ENCODE results near the gene FAM53A.
A peak's percentile ranks its signal among the peaks of the same experiment; 100 is the strongest.

Gene FAM53A

GRCh38 chr4:1685235-1686150 lies 1.4 kb upstream of the FAM53A start:
- no peak for TF ChIP-seq CTCF (conservative IDR thresholded peaks at IDR 0.05; ENCODE audit: low read depth)
- CTCF ChIA-PET, result no interaction called here
- H3K27ac ChIP-seq, result peak overlapping the region; percentile 90
- POLR2A ChIA-PET (ENCODE audit: low non-redundant PET), result no interaction called here
- no peak for DNase-seq (ENCODE audit: low spot score)

DNA sequence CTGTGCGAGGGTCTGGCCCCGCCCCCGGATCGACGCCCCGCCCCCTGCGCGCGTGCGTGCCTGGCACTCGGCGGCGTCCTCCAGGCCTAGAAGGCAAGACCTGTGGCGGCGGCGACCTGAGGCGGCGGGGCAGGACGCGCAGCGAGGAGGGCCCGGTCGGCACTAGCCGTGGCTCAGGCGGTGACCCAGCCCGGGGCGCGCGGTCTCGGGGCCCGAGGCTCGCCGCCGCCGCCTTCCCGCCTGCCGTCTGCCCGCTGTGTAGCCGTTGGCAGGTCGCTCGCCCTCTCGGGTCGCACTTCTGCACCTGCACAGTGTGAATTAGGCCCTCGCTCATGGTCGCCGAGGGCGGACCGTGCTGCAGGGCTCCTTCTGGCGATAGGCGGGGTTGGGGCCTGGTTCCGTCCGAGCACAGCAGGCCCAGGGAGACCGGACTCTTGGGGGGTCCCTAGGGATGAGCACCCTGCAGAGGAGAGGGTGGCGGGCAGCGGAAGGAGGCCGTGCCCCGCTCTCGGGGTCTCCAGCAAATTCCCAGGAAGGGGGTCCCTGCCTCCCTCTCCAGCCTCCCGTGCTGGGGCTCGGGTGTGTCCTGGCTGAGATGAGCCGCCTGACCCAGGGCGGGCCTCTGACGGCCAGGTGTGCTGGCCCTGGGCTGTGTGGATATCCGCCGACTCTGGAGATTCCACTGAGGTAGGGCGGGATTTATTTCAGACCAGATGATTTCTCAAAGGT lies 557 bp upstream of the FAM53A start:
- H3K27ac ChIP-seq, result peak overlapping the region; percentile 90
- CTCF ChIA-PET, result interaction anchor here (0.6 kb wide), 1 partner anchor 513 kb away, joined by 3 read pairs; no protein-coding TSS in a partner anchor
- DNase-seq (ENCODE audit: low spot score), result no peak
- TF ChIP-seq CTCF (conservative IDR thresholded peaks at IDR 0.05; ENCODE audit: low read depth), result no peak
- POLR2A ChIA-PET (ENCODE audit: low non-redundant PET), result no interaction called here

- POLR2A ChIA-PET (ENCODE audit: low non-redundant PET), result no interaction called here
- TF ChIP-seq CTCF (conservative IDR thresholded peaks at IDR 0.05; ENCODE audit: low read depth), result no peak
- DNase-seq (ENCODE audit: low spot score), result peak; percentile 30
- CTCF ChIA-PET, result interaction anchor here (0.6 kb wide), 2 partner anchors 89 to 353 kb away, joined by 4 to 6 read pairs; no protein-coding TSS in a partner anchor
- H3K27ac ChIP-seq, result peak overlapping the region; percentile 90
Measured at GRCh38 chr4:1683261-1683735, 815 bp downstream of the FAM53A start.

GRCh38 chr4:1682860-1683259 lies 1.3 kb downstream of the FAM53A start:
- POLR2A ChIA-PET (ENCODE audit: low non-redundant PET), result no interaction called here

DNA sequence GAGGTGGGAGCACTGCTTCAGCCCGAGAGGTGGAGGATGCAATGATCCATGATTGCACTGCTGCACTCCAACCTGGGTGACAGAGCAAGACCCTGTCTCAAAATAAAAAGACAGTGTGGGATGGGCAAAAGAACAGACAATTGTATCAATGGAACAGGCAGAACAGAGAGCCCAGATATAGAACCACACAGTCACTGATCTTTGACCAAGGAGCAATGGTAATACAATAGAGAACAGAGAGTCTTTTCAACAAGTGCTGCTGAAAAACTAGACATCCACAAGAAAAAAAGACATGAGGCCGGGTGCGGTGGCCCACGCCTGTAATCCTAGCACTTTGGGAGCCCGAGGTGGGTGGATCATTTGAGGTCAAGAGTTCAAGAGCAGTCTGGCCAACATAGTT lies 5.9 kb downstream of the FAM53A start:
- no peak overlapping the region for H3K27ac ChIP-seq
- ChIA-PET CTCF (no interaction called here), POLR2A (ENCODE audit: low non-redundant PET) (no interaction called here)
- no peak for DNase-seq (ENCODE audit: low spot score)
- no peak for TF ChIP-seq CTCF (conservative IDR thresholded peaks at IDR 0.05; ENCODE audit: low read depth)

More at GRCh38 chr4:1682860-1683259, 1.3 kb downstream of the FAM53A start:
- peak overlapping the region; percentile 90 for H3K27ac ChIP-seq
- no peak for TF ChIP-seq CTCF (conservative IDR thresholded peaks at IDR 0.05; ENCODE audit: low read depth)
- no peak for DNase-seq (ENCODE audit: low spot score)
- CTCF ChIA-PET, result interaction anchor here (0.6 kb wide), 2 partner anchors 90 to 353 kb away, joined by 4 to 6 read pairs; no protein-coding TSS in a partner anchor
